Esophagus squamous epithelium (tissue), 4 donors: ENCODE data around the gene EFHC2.

Experiments used
- CTCF ChIP-seq, 6 experiments: fragments of 450-650 bp in 4 of 6; fragments of 200-600 bp in 2 of 6; sonication (generic) in 2 of 6; IDR thresholded peaks; one replicate each; pipeline ENCODE4 v1.5.1; 2016 to 2019; ENCODE audit warnings: antibody characterized with exemption in 6 of 6, mild to moderate bottlenecking in 4 of 6, moderate library complexity in 4 of 6
- POLR2A ChIP-seq, 4 donors: fragments of 450-650 bp; IDR thresholded peaks; one replicate each; pipeline ENCODE4 v1.6.1; 2017; ENCODE audit warnings: antibody characterized with exemption in 4 of 4, mild to moderate bottlenecking in 4 of 4, moderate library complexity in 3 of 4

GRCh38 chrX:44261286-44261685 lies 82.2 kb downstream of the EFHC2 start:
- TF ChIP-seq CTCF (IDR thresholded peaks at IDR 0.05) (no peak), POLR2A (IDR thresholded peaks at IDR 0.05) (no peak)
